Mesenchymal stem cell (in vitro differentiated cells and primary cell): ENCODE measurements around the gene IFNGR2.
A peak's percentile ranks its signal among the peaks of the same experiment; 100 is the strongest.
"Not testable (repeated sequence)": the region's sequence is repeated elsewhere in the genome, so short reads cannot be mapped to it uniquely, and the experiment has no call there.

Source experiments
- DNase-seq: peaks from one replicate; pipeline ENCODE4 v3.0.0-alpha.2; 2013
- H2AFZ ChIP-seq: one replicate; pipeline ENCODE4 v1.6.1; 2013; ENCODE audit warnings: low read depth, mild to moderate bottlenecking, control low read depth, inconsistent platforms, low read length, moderate library complexity
- H2AK5ac ChIP-seq: 2 replicates; pipeline ENCODE4 v1.6.1; 2013; ENCODE audit warnings: low read length, moderate library complexity, mild to moderate bottlenecking, inconsistent platforms; ENCODE audit not compliant: severe bottlenecking
- H2BK120ac ChIP-seq: one replicate; pipeline ENCODE4 v1.6.1; 2013; ENCODE audit warnings: low read depth, mild to moderate bottlenecking, inconsistent platforms, low read length, moderate library complexity
- H2BK12ac ChIP-seq, 2 experiments: one replicate each; pipeline ENCODE4 v1.6.1; 2013; ENCODE audit warnings: inconsistent platforms in 2 of 2, low read length in 2 of 2, mild to moderate bottlenecking in 2 of 2, moderate library complexity in 2 of 2, control low read depth in 1 of 2
- H2BK15ac ChIP-seq: one replicate; pipeline ENCODE4 v1.6.1; 2013; ENCODE audit warnings: mild to moderate bottlenecking, low read depth, inconsistent platforms; ENCODE audit not compliant: poor library complexity, severe bottlenecking
- H2BK5ac ChIP-seq: 2 replicates; pipeline ENCODE4 v1.6.1; 2013; ENCODE audit warnings: low read depth, mild to moderate bottlenecking, low read length, control low read depth, inconsistent platforms; ENCODE audit not compliant: poor library complexity, severe bottlenecking
- H3K14ac ChIP-seq, 2 experiments: one replicate each; pipeline ENCODE4 v1.6.1; 2013; ENCODE audit warnings: inconsistent platforms in 2 of 2, low read length in 2 of 2, control low read depth in 1 of 2, mild to moderate bottlenecking in 1 of 2, moderate library complexity in 1 of 2
- H3K18ac ChIP-seq, 2 experiments: one replicate each; pipeline ENCODE4 v1.6.1; 2013; ENCODE audit warnings: inconsistent platforms in 2 of 2, low read length in 2 of 2, control low read depth in 1 of 2, low read depth in 1 of 2, mild to moderate bottlenecking in 1 of 2
- H3K23ac ChIP-seq, 2 experiments: one replicate each; pipeline ENCODE4 v1.6.1; 2013; ENCODE audit warnings: inconsistent platforms in 2 of 2, low read length in 2 of 2, mild to moderate bottlenecking in 2 of 2, moderate library complexity in 2 of 2, control low read depth in 1 of 2
- H3K27ac ChIP-seq: 2 replicates; pipeline ENCODE4 v1.5.1; 2013; ENCODE audit warnings: mild to moderate bottlenecking, moderate library complexity, low read length, control low read depth, inconsistent platforms; ENCODE audit not compliant: poor library complexity, severe bottlenecking
- H3K27me3 ChIP-seq, 2 experiments: 2 replicates each; pipeline versions ENCODE4 v1.6.1 to v1.7.0; 2013; ENCODE audit warnings: low read length in 2 of 2, mild to moderate bottlenecking in 2 of 2, moderate library complexity in 2 of 2, control low read depth in 1 of 2, inconsistent platforms in 1 of 2; ENCODE audit not compliant: control insufficient read depth in 1 of 2, insufficient read depth in 1 of 2
- H3K36me3 ChIP-seq, 2 experiments: 2 replicates each; pipeline versions ENCODE4 v1.6.1 to v1.7.0; 2013; ENCODE audit warnings: low read length in 2 of 2, control low read depth in 1 of 2, inconsistent platforms in 1 of 2, low read depth in 1 of 2, mild to moderate bottlenecking in 1 of 2; ENCODE audit not compliant: insufficient read depth in 2 of 2, control insufficient read depth in 1 of 2
- H3K4ac ChIP-seq, 2 experiments: one replicate each; pipeline ENCODE4 v1.6.1; 2013; ENCODE audit warnings: inconsistent platforms in 2 of 2, low read length in 2 of 2, mild to moderate bottlenecking in 2 of 2, moderate library complexity in 2 of 2, control low read depth in 1 of 2, low read depth in 1 of 2
- H3K4me1 ChIP-seq: 2 replicates; pipeline ENCODE4 v1.6.1; 2013; ENCODE audit warnings: low read depth, low read length, control low read depth; ENCODE audit not compliant: control insufficient read depth, insufficient read depth
- H3K4me2 ChIP-seq: 2 replicates; pipeline ENCODE4 v1.6.1; 2013; ENCODE audit warnings: low read length, mild to moderate bottlenecking, inconsistent platforms; ENCODE audit not compliant: poor library complexity, severe bottlenecking
- H3K4me3 ChIP-seq, 2 experiments: 2 replicates each; pipeline versions ENCODE4 v1.5.1 to v1.7.0; 2013; ENCODE audit warnings: low read length in 2 of 2, mild to moderate bottlenecking in 2 of 2, control low read depth in 1 of 2, low read depth in 1 of 2; ENCODE audit not compliant: insufficient read depth in 1 of 2
- H3K79me1 ChIP-seq: replicated peaks from 2 replicates; pipeline ENCODE4 v1.6.1; 2013; ENCODE audit warnings: mild to moderate bottlenecking, control low read depth, low read length, inconsistent platforms; ENCODE audit not compliant: poor library complexity, severe bottlenecking
- H3K9ac ChIP-seq: 2 replicates; pipeline ENCODE4 v1.7.0; 2013; ENCODE audit warnings: mild to moderate bottlenecking, low read length, moderate library complexity
- H3K9me3 ChIP-seq: 2 replicates; pipeline ENCODE4 v1.7.0; 2013; ENCODE audit warnings: mild to moderate bottlenecking, low read length; ENCODE audit not compliant: control insufficient read depth
- H4K8ac ChIP-seq: one replicate; pipeline ENCODE4 v1.6.1; 2013; ENCODE audit warnings: inconsistent platforms, mild to moderate bottlenecking, low read length, moderate library complexity
- H4K91ac ChIP-seq: one replicate; pipeline ENCODE4 v1.6.1; 2013; ENCODE audit warnings: mild to moderate bottlenecking, low read length, inconsistent platforms
- WGBS: methylation state at CpG from one replicate; pipeline ENCODE4 v1.1.7; 2013; ENCODE audit warnings: mixed read lengths; 5-methylcytosine and 5-hydroxymethylcytosine counted together

IFNGR2 gene

GRCh38 chr21:33380483-33380998, 22.7 kb upstream of the IFNGR2 start:
- Histone ChIP-seq H4K91ac (no peak overlapping the region), H3K9ac (peak overlapping the region; percentile 69), H2AFZ (no peak overlapping the region), H4K8ac (peak overlapping the region; percentile 47), H3K4me2 (no peak overlapping the region), H3K79me1 (no peaks in the 10 kb centered on the region), H3K27ac (no peak overlapping the region), H2BK120ac (no peak overlapping the region), H2AK5ac (no peak overlapping the region), H3K4me1 (peaks cover 23% of the 10 kb centered on the region), H3K36me3 (no peaks in the 10 kb centered on the region), H3K4me3 (no peak overlapping the region), H2BK5ac (no peak overlapping the region), H3K27me3 (peaks cover 0 to 11% of the 10 kb centered on the region in 2 experiments), H2BK12ac (peak overlapping the region in 1 of 2 experiments; percentile 87), H3K23ac (no peak overlapping the region), H3K14ac (no peak overlapping the region), H3K4ac (peak overlapping the region; percentile 6 to 55), H3K9me3 (no peaks in the 10 kb centered on the region), H2BK15ac (no peak overlapping the region), H3K18ac (peak overlapping the region in 1 of 2 experiments; percentile 37)
- peak; percentile 95 for DNase-seq
- 14% methylated on average over 11 of the region's 11 CpGs for WGBS

GRCh38 chr21:33381381-33381780, 21.8 kb upstream of the IFNGR2 start:
- DNase-seq, H3K4me2 ChIP-seq, H3K4me3 ChIP-seq, H3K9me3 ChIP-seq, H3K9ac ChIP-seq, H3K79me1 ChIP-seq, H3K4ac ChIP-seq, H3K14ac ChIP-seq, H2BK120ac ChIP-seq, H4K8ac ChIP-seq, H3K27ac ChIP-seq, H2AK5ac ChIP-seq, H3K23ac ChIP-seq, H3K36me3 ChIP-seq, H2AFZ ChIP-seq, H2BK5ac ChIP-seq: not testable (repeated sequence)
- Histone ChIP-seq H4K91ac (peak overlapping the region; percentile 73), H2BK15ac (peak overlapping the region; percentile 26), H2BK12ac (peak overlapping the region; percentile 7 to 96), H3K27me3 (peaks cover 0 to 11% of the 10 kb centered on the region in 2 experiments), H3K18ac (peak overlapping the region in 1 of 2 experiments; percentile 1), H3K4me1 (peaks cover 23% of the 10 kb centered on the region)
- WGBS = 96% methylated on average over 6 of the region's 6 CpGs

DNA sequence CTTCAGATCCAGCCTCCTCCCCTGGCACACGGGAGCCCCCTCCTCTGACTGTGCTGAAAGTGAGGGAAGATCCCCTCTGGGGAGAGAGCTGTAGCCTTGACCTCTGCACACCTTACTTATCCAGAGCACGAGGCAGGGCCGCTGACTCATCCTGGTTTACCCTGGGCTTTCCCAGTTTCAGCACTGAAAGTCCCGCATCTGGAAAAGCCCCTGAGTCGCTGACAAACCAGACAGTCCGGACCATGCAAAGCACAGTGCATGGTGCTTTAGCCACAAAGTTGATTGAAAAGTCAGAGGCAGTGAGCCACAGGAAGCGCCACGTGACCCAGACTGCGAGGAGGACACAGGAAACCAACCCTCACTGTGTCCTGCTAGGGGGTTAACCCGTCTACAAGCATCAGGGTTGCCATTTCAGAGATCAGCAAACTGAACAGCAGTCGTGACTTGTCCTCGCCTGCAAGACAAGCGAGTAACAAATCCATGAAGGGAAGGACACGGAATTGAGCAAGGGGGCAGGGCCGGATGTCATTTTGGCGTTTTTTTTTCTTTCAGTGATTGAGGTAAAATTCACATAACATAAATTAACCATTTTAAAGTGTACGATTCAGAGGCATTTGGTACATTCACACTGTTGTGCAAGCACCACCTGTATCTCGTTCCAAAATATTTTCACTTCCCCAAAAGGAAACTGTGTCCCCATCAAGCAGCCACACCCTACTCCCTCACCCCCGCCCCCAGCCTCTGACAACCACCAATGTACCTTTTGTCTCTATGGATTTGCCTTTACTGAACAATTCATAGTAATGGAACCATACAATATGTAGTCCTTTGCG, 19.9 kb upstream of the IFNGR2 start:
- H2AK5ac ChIP-seq = no peak overlapping the region
- WGBS = 42% methylated on average over 20 of the region's 20 CpGs
- H2BK5ac ChIP-seq = no peak overlapping the region
- H3K4me3 ChIP-seq = peak overlapping the region in 1 of 2 experiments; percentile 49
- H3K4me2 ChIP-seq = peak overlapping the region; percentile 13
- H3K23ac ChIP-seq = no peak overlapping the region
- no peak overlapping the region for H3K4ac ChIP-seq
- no peaks in the 10 kb centered on the region for H3K79me1 ChIP-seq
- H3K9ac ChIP-seq = peak overlapping the region; percentile 66
- H2BK120ac ChIP-seq = peak overlapping the region; percentile 38
- peaks cover 20% of the 10 kb centered on the region for H3K4me1 ChIP-seq
- peaks cover 0 to 4% of the 10 kb centered on the region in 2 experiments for H3K27me3 ChIP-seq
- H3K36me3 ChIP-seq = no peaks in the 10 kb centered on the region
- peak; percentile 98 for DNase-seq
- H4K91ac ChIP-seq = peak overlapping the region; percentile 14
- no peak overlapping the region for H2BK15ac ChIP-seq
- peak overlapping the region; percentile 59 for H4K8ac ChIP-seq
- no peak overlapping the region for H3K27ac ChIP-seq
- H3K14ac ChIP-seq = no peak overlapping the region
- no peak overlapping the region for H2AFZ ChIP-seq
- peak overlapping the region in 1 of 2 experiments; percentile 79 for H3K18ac ChIP-seq
- peak overlapping the region; percentile 51 to 81 for H2BK12ac ChIP-seq
- H3K9me3 ChIP-seq = no peaks in the 10 kb centered on the region

DNA sequence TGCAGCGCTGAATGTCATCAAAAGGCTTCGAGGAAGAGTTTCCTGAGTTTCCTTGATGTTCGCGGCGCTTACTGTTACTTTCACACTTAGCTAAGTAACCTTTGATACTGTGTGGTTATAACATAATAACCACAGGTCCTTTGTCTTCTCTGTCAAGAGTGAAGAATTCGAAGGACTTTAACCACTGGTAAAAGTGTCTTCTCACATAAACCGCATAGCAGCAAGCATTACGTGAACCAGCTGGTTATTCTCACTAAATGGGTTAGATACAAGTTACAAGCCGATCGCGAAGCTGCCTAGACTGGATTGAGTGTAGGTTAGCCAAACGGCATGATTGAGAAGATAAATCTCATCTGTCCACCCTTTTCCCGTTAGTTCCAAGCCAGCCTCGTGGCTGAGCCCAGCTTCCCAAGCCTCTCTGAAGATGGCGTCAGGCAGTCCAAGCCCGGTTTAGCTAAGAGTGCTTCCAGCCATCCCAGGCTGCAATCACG, 18.3 kb upstream of the IFNGR2 start:
- no peak overlapping the region for H3K27ac ChIP-seq
- peaks cover 20% of the 10 kb centered on the region for H3K4me1 ChIP-seq
- peak; percentile 41 for DNase-seq
- no peak overlapping the region for H2AK5ac ChIP-seq
- H3K4me3 ChIP-seq = no peak overlapping the region
- H2BK12ac ChIP-seq = no peak overlapping the region
- H3K4ac ChIP-seq = no peak overlapping the region
- no peak overlapping the region for H3K9ac ChIP-seq
- H2BK120ac ChIP-seq = no peak overlapping the region
- H3K27me3 ChIP-seq = peaks cover 0 to 11% of the 10 kb centered on the region in 2 experiments
- no peak overlapping the region for H3K4me2 ChIP-seq
- no peaks in the 10 kb centered on the region for H3K79me1 ChIP-seq
- no peaks in the 10 kb centered on the region for H3K36me3 ChIP-seq
- H3K18ac ChIP-seq = no peak overlapping the region
- 94% methylated on average over 15 of the region's 17 CpGs for WGBS
- H2AFZ ChIP-seq = no peak overlapping the region
- no peak overlapping the region for H3K14ac ChIP-seq
- H2BK15ac ChIP-seq = no peak overlapping the region
- no peak overlapping the region for H3K23ac ChIP-seq
- no peak overlapping the region for H2BK5ac ChIP-seq
- no peak overlapping the region for H4K8ac ChIP-seq
- no peaks in the 10 kb centered on the region for H3K9me3 ChIP-seq
- H4K91ac ChIP-seq = no peak overlapping the region
